GM12874 (cell line): ENCODE results near the gene MLYCD.

ENCODE experiments used
- TF ChIP-seq, protein P1 (sequence below): IDR thresholded peaks from 2 replicates; pipeline ENCODE4 v1.5.1; 2011; ENCODE audit warnings: low read depth, mild to moderate bottlenecking, control low read depth, low read length, moderate library complexity; ENCODE audit not compliant: insufficient read depth

Gene MLYCD

GRCh38 chr16:83895942-83896341 lies 3.0 kb upstream of the MLYCD start:
- TF ChIP-seq, protein P1, sequence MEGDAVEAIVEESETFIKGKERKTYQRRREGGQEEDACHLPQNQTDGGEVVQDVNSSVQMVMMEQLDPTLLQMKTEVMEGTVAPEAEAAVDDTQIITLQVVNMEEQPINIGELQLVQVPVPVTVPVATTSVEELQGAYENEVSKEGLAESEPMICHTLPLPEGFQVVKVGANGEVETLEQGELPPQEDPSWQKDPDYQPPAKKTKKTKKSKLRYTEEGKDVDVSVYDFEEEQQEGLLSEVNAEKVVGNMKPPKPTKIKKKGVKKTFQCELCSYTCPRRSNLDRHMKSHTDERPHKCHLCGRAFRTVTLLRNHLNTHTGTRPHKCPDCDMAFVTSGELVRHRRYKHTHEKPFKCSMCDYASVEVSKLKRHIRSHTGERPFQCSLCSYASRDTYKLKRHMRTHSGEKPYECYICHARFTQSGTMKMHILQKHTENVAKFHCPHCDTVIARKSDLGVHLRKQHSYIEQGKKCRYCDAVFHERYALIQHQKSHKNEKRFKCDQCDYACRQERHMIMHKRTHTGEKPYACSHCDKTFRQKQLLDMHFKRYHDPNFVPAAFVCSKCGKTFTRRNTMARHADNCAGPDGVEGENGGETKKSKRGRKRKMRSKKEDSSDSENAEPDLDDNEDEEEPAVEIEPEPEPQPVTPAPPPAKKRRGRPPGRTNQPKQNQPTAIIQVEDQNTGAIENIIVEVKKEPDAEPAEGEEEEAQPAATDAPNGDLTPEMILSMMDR = no peak

DNA sequence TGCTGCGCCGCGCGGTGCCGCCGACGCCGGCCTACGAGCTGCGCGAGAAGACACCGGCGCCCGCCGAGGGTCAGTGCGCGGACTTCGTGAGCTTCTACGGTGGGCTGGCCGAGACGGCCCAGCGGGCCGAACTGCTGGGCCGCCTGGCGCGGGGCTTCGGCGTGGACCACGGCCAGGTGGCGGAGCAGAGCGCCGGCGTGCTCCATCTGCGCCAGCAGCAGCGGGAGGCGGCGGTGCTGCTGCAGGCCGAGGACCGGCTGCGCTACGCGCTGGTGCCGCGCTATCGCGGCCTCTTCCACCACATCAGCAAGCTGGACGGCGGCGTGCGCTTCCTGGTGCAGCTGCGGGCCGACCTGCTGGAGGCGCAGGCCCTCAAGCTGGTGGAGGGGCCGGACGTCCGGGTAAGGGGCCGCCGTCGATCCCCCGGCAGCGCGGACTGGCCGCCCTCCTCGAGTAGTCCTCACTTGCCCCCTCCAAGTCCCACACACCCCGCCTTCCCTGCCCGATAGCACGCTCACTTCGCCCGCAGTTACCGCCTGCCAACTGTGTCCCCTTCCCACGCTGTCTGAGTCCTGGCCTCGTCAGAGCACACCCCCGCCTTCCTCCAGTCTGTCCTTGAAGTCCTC lies 470 bp downstream of the MLYCD start:
- TF ChIP-seq, protein P1 = no peak

DNA sequence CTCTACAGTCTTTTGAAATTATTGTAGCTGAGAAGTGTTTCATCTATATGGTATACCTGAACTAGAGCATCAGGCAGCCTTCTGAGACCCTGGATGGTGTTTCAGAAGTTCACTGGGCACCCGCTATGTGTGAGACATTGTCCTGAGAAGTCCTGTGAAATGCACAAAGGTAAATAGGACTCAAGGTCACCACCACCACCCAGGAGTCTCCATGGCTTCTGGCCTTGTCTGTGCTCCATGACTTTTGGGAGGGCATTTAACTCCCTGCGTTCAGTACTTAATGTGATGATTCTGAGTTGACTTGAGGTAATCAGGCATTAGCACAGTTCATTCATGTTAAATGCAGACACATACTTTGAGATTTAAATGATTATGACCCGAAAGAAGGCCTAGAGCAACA lies 1.1 kb downstream of the MLYCD start:
- TF ChIP-seq, protein P1 = no peak

GRCh38 chr16:83900571-83900970 lies 1.7 kb downstream of the MLYCD start:
- TF ChIP-seq, protein P1 = no peak

GRCh38 chr16:83901101-83901500 lies 2.2 kb downstream of the MLYCD start:
- TF ChIP-seq, protein P1 = no peak

DNA sequence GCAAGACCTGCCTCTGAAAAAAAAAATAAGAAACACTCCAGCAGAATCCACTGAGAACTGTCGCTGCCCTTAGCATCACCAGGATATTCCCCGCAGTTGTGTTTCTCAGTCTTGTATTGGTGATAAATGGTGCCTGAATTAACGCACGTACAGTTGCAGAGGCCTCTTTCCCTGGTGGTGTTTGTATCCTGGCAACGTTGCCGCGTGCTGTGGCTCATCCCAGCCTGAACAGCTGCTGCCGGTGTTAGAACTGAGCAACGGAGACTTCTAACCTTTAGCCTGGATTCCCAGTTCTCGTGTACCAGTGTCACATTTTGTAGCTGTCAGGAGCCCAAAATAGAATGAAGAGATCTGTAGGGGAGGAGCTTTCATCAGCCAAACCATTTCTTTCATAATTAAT lies 4.8 kb downstream of the MLYCD start:
- TF ChIP-seq, protein P1 = no peak

- TF ChIP-seq, protein P1 = no peak
These were observed 7.8 kb downstream of the MLYCD start for GRCh38 chr16:83906683-83907082.
